ENCODE data around the gene KIFC3.
"Not testable (repeated sequence)": the region's sequence is repeated elsewhere in the genome, so short reads cannot be mapped to it uniquely, and the experiment has no call there.

The KIFC3 gene

GRCh38 chr16:57781741-57782606 lies 20.3 kb downstream of the KIFC3 start:
- no peak for TF ChIP-seq CTCF (IDR thresholded peaks at IDR 0.05; ENCODE audit: low read length)
- no peak for TF ChIP-seq EZH2 (optimal IDR thresholded peaks at IDR 0.05; ENCODE audit: low read depth, low read length)
- TF ChIP-seq EZH2phosphoT487 (IDR thresholded peaks at IDR 0.05; ENCODE audit: low read length) = no peak
- H3K9me2 ChIP-seq (replicated peaks; ENCODE audit: insufficient read depth, low read length) = no peaks in the 10 kb centered on the region
- H3K9ac ChIP-seq (ENCODE audit: low read length) = no peak overlapping the region
- H4K20me1 ChIP-seq (ENCODE audit: insufficient read depth, low read length) = no peaks in the 10 kb centered on the region
- no peaks in the 10 kb centered on the region for H3K79me2 ChIP-seq (ENCODE audit: low read length)
- no peak overlapping the region for H3K4me3 ChIP-seq (ENCODE audit: low read length)
- no peaks in the 10 kb centered on the region for H3K27me3 ChIP-seq (replicated peaks; ENCODE audit: insufficient read depth, low read length)
- no peaks in the 10 kb centered on the region for H3F3A ChIP-seq (ENCODE audit: insufficient read depth, low read length)
- no peaks in the 10 kb centered on the region for H3K36me3 ChIP-seq (replicated peaks; ENCODE audit: insufficient read depth, low read length)
- no peak overlapping the region for H3K4me2 ChIP-seq (ENCODE audit: low read depth, low read length)
- H2AFZ ChIP-seq (ENCODE audit: low read length) = no peak overlapping the region
- no peaks in the 10 kb centered on the region for H3K4me1 ChIP-seq (ENCODE audit: low read length)
- DNase-seq = no peak
- H3K9me3 ChIP-seq (replicated peaks; ENCODE audit: insufficient read depth, low read length) = no peaks in the 10 kb centered on the region
- H3K27ac ChIP-seq (ENCODE audit: low read length) = no peak overlapping the region

DNA sequence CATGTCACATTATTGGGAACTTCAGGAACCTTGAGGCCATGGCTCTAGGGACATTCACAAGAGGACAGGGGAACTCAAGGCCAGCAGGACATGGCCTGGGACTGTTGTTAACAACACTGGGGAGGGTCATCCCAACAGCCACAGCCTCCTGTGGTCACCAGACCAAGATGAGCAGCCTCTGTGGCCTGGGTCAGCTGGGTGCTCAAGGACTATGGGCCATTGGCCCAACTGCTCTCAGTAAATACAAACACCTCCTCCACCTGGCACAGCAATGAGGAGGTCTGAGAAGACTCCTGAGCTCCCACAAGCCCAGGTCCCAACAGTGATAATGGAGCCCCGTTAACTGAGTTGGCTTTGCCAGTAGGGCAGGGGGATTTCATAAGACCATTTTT lies 20.9 kb downstream of the KIFC3 start:
- Histone ChIP-seq H3K4me1 (ENCODE audit: low read length) (no peaks in the 10 kb centered on the region), H2AFZ (ENCODE audit: low read length) (no peak overlapping the region), H3K36me3 (replicated peaks; ENCODE audit: insufficient read depth, low read length) (no peaks in the 10 kb centered on the region), H3K4me2 (ENCODE audit: low read depth, low read length) (no peak overlapping the region), H3K9me2 (replicated peaks; ENCODE audit: insufficient read depth, low read length) (no peaks in the 10 kb centered on the region), H3K9ac (ENCODE audit: low read length) (no peak overlapping the region), H3K27ac (ENCODE audit: low read length) (no peak overlapping the region), H3K9me3 (replicated peaks; ENCODE audit: insufficient read depth, low read length) (no peaks in the 10 kb centered on the region), H3K4me3 (ENCODE audit: low read length) (no peak overlapping the region), H3F3A (ENCODE audit: insufficient read depth, low read length) (no peaks in the 10 kb centered on the region), H4K20me1 (ENCODE audit: insufficient read depth, low read length) (no peaks in the 10 kb centered on the region), H3K27me3 (replicated peaks; ENCODE audit: insufficient read depth, low read length) (no peaks in the 10 kb centered on the region), H3K79me2 (ENCODE audit: low read length) (no peaks in the 10 kb centered on the region)
- TF ChIP-seq EZH2phosphoT487 (IDR thresholded peaks at IDR 0.05; ENCODE audit: low read length) (no peak), CTCF (IDR thresholded peaks at IDR 0.05; ENCODE audit: low read length) (no peak)
- no peak for DNase-seq

- H3K4me3 ChIP-seq (ENCODE audit: low read length); H3K4me1 ChIP-seq (ENCODE audit: low read length); H3K9me2 ChIP-seq (replicated peaks; ENCODE audit: insufficient read depth, low read length); H3K4me2 ChIP-seq (ENCODE audit: low read depth, low read length); H3K79me2 ChIP-seq (ENCODE audit: low read length); H3K9me3 ChIP-seq (replicated peaks; ENCODE audit: insufficient read depth, low read length); H3K27ac ChIP-seq (ENCODE audit: low read length); H2AFZ ChIP-seq (ENCODE audit: low read length); H4K20me1 ChIP-seq (ENCODE audit: insufficient read depth, low read length); H3K9ac ChIP-seq (ENCODE audit: low read length); DNase-seq; H3K36me3 ChIP-seq (replicated peaks; ENCODE audit: insufficient read depth, low read length); H3K27me3 ChIP-seq (replicated peaks; ENCODE audit: insufficient read depth, low read length); H3F3A ChIP-seq (ENCODE audit: insufficient read depth, low read length): not testable (repeated sequence)
Observed at GRCh38 chr16:57779836-57780235, 22.5 kb downstream of the KIFC3 start.

- H4K20me1 ChIP-seq (ENCODE audit: insufficient read depth, low read length) = no peaks in the 10 kb centered on the region
- no peak overlapping the region for H2AFZ ChIP-seq (ENCODE audit: low read length)
- no peaks in the 10 kb centered on the region for H3K79me2 ChIP-seq (ENCODE audit: low read length)
- no peak overlapping the region for H3K4me2 ChIP-seq (ENCODE audit: low read depth, low read length)
- H3F3A ChIP-seq (ENCODE audit: insufficient read depth, low read length) = no peaks in the 10 kb centered on the region
- H3K4me3 ChIP-seq (ENCODE audit: low read length) = no peak overlapping the region
- TF ChIP-seq EZH2 (optimal IDR thresholded peaks at IDR 0.05; ENCODE audit: low read depth, low read length) (no peak), CTCF (IDR thresholded peaks at IDR 0.05; ENCODE audit: low read length) (no peak), EZH2phosphoT487 (IDR thresholded peaks at IDR 0.05; ENCODE audit: low read length) (no peak)
- no peaks in the 10 kb centered on the region for H3K9me2 ChIP-seq (replicated peaks; ENCODE audit: insufficient read depth, low read length)
- H3K27ac ChIP-seq (ENCODE audit: low read length) = no peak overlapping the region
- no peak for DNase-seq
- H3K27me3 ChIP-seq (replicated peaks; ENCODE audit: insufficient read depth, low read length) = no peaks in the 10 kb centered on the region
- no peaks in the 10 kb centered on the region for H3K9me3 ChIP-seq (replicated peaks; ENCODE audit: insufficient read depth, low read length)
- H3K9ac ChIP-seq (ENCODE audit: low read length) = no peak overlapping the region
- H3K4me1 ChIP-seq (ENCODE audit: low read length) = no peaks in the 10 kb centered on the region
- no peaks in the 10 kb centered on the region for H3K36me3 ChIP-seq (replicated peaks; ENCODE audit: insufficient read depth, low read length)
Observed at GRCh38 chr16:57778658-57779057, 23.6 kb downstream of the KIFC3 start.
